ENCODE data around the gene P2RX6.
A peak's percentile ranks its signal among the peaks of the same experiment; 100 is the strongest.

The P2RX6 gene

GRCh38 chr22:21009638-21010425 is 5.1 kb upstream of the P2RX6 start:
- no peak overlapping the region for H3K4me3 ChIP-seq (ENCODE audit: low read depth, low read length)
- peak; percentile 20 for DNase-seq (ENCODE audit: low read depth)

DNA sequence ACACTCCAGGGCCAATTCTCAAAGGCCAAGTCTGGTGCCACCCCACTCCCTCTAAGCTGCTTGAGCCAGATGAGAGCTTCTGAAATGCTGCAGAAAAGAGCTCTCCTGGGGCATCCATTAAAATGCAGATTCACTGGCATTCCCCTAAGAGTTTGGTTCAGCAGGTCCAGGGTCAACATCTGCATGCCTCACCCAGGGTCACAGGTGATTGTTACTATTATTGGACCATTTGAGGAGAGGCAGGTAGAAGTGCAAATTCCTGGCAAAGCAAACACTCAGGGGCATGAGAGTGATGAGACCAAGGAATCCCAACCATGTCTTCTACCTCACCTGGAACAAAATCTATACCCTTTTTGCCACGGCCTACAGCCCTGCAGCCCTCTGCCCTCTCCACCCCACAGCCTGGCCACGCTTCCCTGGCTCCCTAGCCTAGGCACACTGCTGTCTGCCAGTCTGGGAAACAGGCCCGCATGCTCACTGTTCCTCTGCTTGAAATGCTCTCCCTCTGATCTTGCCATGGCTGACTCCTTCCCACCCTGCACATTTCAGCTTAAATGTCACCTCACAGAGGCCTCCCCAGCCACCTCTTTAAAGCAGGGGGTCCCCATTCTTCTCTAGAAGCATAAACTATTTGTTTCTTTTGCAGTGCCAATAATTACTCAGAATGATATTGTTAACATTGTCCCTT is 4.4 kb upstream of the P2RX6 start:
- no peak for DNase-seq (ENCODE audit: low read depth)
- no peak overlapping the region for H3K4me3 ChIP-seq (ENCODE audit: low read depth, low read length)

- DNase-seq (ENCODE audit: low read depth): no peak
- no peak overlapping the region for H3K4me3 ChIP-seq (ENCODE audit: low read depth, low read length)
Measured at GRCh38 chr22:21012446-21013407, 2.2 kb upstream of the P2RX6 start.

GRCh38 chr22:21013657-21014201 is 1.2 kb upstream of the P2RX6 start:
- DNase-seq (ENCODE audit: low read depth): no peak
- peak overlapping the region; percentile 62 for H3K4me3 ChIP-seq (ENCODE audit: low read depth, low read length)

GRCh38 chr22:21014202-21014725 is 701 bp upstream of the P2RX6 start:
- peak; percentile 73 for DNase-seq (ENCODE audit: low read depth)
- peak overlapping the region; percentile 62 for H3K4me3 ChIP-seq (ENCODE audit: low read depth, low read length)

DNA sequence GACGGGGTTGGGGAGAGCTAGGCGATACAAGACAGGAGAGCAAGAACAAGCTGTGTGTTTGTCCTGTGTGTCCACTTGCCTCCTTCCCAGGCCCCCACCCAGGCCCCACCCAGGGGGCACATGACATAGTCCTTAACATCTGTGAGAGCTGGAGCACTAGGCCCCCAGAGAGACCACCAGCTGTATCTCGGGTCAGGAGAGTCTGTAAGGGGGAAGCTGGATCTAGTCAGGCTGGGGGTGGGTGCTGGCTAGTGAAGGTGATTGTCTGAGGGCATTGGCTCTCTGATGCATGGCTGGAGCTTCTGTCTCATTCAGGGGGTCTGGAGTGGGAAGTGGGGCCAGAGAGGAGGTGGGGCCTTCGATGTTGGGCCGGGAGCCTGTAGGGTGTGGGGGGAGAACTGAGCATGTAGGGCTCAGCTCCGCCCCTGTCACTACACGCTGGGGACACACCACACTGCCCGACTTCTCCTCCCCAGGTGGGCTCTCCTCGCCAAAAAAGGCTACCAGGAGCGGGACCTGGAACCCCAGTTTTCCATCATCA is 571 bp downstream of the P2RX6 start:
- DNase-seq (ENCODE audit: low read depth): no peak
- peak overlapping the region; percentile 62 for H3K4me3 ChIP-seq (ENCODE audit: low read depth, low read length)

DNA sequence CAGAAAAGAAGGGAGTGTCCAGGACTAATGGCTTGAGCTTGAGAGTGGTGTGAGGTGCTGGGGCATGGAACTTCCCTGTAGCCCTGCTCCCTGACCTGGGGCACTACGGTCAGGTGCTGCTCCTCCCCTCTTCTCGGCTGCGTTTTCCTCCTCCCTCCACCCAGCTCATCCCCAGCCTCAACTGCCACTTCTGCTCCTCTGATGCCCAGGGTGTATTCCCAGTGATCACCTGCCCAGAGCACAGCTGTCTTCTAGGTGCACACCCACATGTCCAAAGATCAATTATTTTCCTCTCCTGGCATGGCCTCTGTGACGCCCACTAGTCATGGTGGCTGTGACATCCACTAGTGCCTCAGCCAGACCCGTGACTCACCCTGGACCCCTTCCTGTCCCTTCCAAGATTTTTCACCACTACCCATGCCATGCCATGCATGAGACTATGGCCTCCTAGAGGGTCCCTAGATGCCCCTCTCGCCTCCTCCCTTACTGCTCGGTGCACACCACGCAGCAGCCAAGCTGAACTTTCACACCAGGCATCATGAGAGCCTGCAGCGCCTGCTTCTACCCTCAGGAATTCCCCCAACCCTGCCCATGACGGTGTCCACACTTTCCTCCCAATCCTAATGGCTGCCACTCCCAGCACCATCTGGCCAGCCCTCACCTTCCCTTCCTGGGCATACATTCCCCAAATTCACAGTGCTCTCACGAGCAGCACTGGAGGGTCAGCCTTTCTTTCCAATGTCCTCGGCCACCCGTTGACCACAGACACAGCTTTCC is 1.9 kb downstream of the P2RX6 start:
- H3K4me3 ChIP-seq (ENCODE audit: low read depth, low read length): no peak overlapping the region
- no peak for DNase-seq (ENCODE audit: low read depth)

- H3K4me3 ChIP-seq (ENCODE audit: low read depth, low read length): no peak overlapping the region
- no peak for DNase-seq (ENCODE audit: low read depth)
Measured at GRCh38 chr22:21018314-21018713, 3.3 kb downstream of the P2RX6 start.

DNA sequence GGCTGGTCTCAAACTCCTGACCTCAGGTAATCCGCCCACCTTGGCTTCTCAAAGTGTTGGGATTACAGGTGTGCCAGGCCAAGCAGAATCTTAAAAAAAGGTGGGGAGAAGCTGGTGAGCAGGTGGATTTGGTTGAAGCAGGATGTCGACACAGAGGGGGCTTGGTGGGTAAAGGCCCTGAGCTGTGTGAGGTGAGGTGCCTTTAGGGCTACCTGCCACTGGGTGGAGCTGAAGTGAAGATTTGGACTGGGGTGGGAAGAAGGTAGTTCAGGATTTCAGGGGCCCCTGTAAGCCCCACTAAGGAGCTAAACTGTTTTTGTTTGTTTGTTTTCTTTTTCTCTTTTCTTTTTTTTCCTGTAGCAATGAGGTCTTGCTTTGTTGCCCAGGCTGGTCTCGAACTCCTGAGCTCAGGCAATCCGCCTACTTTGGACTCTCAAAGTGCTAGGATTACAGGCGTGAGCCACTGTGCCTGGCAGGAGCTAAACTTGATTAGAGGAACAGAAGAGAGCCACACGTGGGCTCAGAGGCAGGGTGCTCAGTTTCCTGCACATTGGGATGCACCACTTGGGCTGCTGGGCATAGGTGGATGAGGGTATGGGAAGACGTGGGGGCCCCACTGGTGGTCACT is 6.0 kb downstream of the P2RX6 start:
- no peak for DNase-seq (ENCODE audit: low read depth)
- H3K4me3 ChIP-seq (ENCODE audit: low read depth, low read length): no peak overlapping the region

DNA sequence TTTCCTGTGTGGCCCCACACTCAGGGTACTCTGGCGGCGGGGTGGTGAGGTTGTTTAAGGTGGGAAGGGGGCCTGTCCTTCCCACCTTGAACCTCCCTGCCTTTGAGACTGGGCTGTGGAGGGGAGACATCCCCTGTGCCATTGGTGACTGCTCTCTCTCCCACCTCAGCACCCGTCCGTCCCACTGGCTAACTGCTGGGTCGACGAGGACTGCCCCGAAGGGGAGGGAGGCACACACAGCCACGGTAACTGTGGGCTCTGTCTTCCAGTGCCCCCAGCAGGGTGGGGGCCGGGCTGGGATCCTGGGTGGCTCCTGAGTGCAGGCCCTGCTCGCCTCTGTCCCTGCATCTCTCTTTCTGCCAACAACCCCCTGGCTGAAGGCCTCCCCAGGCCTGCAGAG is 7.5 kb downstream of the P2RX6 start:
- H3K4me3 ChIP-seq (ENCODE audit: low read depth, low read length): no peak overlapping the region
- DNase-seq (ENCODE audit: low read depth): no peak

DNA sequence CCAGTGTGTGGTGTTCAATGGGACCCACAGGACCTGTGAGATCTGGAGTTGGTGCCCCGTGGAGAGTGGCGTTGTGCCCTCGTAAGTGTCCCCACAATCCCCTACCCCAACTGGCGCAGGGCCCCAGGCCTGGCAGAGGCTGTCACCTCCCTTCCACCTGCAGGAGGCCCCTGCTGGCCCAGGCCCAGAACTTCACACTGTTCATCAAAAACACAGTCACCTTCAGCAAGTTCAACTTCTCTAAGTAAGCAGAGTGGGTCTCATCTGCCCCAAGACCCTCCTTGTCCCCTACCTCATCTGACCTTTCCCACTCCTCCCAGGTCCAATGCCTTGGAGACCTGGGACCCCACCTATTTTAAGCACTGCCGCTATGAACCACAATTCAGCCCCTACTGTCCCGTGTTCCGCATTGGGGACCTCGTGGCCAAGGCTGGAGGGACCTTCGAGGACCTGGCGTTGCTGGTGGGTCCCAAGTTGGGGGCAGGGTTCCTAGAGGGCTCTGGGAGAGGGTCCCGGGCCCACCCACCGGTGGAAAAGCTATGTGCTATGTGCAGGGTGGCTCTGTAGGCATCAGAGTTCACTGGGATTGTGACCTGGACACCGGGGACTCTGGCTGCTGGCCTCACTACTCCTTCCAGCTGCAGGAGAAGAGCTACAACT is 8.1 kb downstream of the P2RX6 start:
- DNase-seq (ENCODE audit: low read depth): no peak
- no peak overlapping the region for H3K4me3 ChIP-seq (ENCODE audit: low read depth, low read length)

- H3K4me3 ChIP-seq (ENCODE audit: low read depth, low read length): no peak overlapping the region
- no peak for DNase-seq (ENCODE audit: low read depth)
Measured at GRCh38 chr22:21025266-21025665, 10.3 kb downstream of the P2RX6 start.

GRCh38 chr22:21025763-21026755 is 11.1 kb downstream of the P2RX6 start:
- DNase-seq (ENCODE audit: low read depth): no peak
- H3K4me3 ChIP-seq (ENCODE audit: low read depth, low read length): no peak overlapping the region

- no peak overlapping the region for H3K4me3 ChIP-seq (ENCODE audit: low read depth, low read length)
- DNase-seq (ENCODE audit: low read depth): no peak
Measured at GRCh38 chr22:21026783-21027692, 12.1 kb downstream of the P2RX6 start.
